Subcutaneous adipose tissue (tissue), 4 donors: ENCODE data around the gene HOXD8. TPM values are rescaled to one million over a fixed set of nuclear protein-coding genes. Genes with fewer than 3 reads are reported as not detected.

Experiments
- CTCF ChIP-seq: fragments of 450-650 bp; IDR thresholded peaks from one replicate; pipeline ENCODE4 v1.5.1; 2016; ENCODE audit warnings: low read depth, mild to moderate bottlenecking, control low read depth, antibody characterized with exemption, moderate library complexity
- total RNA-seq, 4 donors: library from RNA; depleted of rRNA; stranded (reverse); fragments of >200 nt; gene quantifications; one replicate each; pipeline ENCODE4 v1.1.0, GENCODE V29; 2016

The HOXD8 gene
- total RNA-seq, 4 donors from 2014 or later = 8.0 to 24.5 (median 14.4) TPM

GRCh38 chr2:176150584-176151441, 21.3 kb downstream of the HOXD8 start:
- no peak for TF ChIP-seq CTCF

- no peak for TF ChIP-seq CTCF
These were observed 22.2 kb downstream of the HOXD8 start, which contains the start of gene HOXD4 for GRCh38 chr2:176151442-176152287. HOXD4 (plus strand) TSS chr2:176151550; CDS start chr2:176151634, 84 bp downstream.

GRCh38 chr2:176152350-176153181, 23.1 kb downstream of the HOXD8 start:
- no peak for TF ChIP-seq CTCF

GRCh38 chr2:176154576-176155252, 25.2 kb downstream of the HOXD8 start:
- TF ChIP-seq CTCF = no peak

DNA sequence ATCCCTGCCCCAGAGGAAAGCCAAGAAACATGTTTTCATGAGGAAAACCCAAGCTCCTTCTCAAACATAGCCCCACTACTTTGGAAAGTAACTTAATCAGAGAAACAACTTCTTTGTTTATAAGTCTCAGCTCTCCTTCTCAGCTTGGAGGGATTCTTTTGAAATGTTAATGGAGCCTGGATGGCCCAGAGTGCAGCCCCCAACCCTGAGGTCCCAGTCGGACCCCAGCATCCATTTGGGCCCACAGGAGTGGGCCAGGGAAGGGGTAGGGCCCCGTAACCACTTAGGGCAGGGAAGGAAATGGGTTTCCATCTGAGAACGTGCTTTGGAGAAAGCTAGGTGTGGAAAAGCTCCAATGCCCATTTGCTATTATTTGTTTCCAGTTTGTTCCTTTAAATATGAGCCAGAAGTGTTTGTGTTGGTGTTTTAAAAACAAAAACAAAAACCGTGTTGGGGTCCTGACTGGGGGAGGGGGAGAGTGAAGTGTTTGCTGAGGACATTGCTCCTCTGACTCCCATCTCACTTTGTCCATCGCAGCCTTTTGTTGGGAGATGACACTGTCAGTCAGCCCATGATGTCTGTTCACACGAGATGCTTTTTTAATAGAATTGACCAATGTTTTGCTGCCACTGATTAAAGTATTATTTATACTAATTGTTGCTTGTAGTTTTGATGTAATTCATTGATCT, 26.0 kb downstream of the HOXD8 start:
- no peak for TF ChIP-seq CTCF

- no peak for TF ChIP-seq CTCF
These were observed 26.8 kb downstream of the HOXD8 start for GRCh38 chr2:176156301-176156806.
